HK-2 (cell line): ENCODE measurements around the gene SLC6A3.

Source experiments
- DNase-seq: peaks from one replicate; pipeline ENCODE4 v3.0.0-alpha.2; 2018; ENCODE audit not compliant: unreplicated experiment

Gene SLC6A3

DNA sequence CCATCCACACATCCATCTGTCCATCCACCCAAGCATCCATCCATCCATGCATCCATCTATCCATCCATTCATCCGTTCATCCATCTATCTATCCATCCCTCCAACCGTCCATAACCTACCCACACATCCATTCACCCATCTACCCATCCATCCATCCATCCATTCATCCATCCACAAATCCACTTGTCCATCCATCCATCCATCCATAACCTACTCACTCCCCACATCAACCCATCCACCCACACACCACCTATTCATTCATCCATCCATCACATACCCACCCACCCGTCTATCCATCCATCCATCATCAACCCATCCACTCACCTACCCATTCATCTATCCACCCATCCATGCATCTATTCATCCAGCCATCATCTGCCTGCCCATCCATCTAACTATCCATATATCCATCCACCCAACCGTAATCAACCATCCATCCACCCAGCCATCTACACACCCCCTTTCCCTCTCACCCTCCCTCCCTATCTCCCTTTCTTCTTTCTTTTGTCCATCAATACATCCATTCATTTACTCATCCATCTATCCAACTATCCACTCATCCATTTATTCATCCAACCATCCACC is 56.8 kb downstream of the SLC6A3 start:
- no peak for DNase-seq

DNA sequence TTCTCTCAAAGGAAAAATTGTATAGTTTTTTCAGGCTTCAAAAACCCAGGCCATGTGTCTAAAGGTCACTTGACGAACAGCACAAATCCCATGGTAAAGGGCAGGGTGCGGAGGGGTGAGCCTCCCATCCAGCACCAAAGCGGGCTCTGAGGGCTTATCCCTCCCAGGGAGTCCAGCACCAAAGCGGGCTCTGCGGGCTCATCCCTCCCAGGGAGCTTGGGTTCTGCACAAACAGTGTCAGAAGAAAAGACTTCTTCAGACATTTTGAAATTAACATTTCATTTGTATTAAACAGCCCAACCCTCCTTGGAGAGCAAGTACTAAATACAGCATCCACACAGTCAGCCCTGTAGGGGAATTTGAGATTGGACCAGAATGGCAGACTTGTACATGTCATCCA is 57.4 kb downstream of the SLC6A3 start:
- DNase-seq, result no peak

DNA sequence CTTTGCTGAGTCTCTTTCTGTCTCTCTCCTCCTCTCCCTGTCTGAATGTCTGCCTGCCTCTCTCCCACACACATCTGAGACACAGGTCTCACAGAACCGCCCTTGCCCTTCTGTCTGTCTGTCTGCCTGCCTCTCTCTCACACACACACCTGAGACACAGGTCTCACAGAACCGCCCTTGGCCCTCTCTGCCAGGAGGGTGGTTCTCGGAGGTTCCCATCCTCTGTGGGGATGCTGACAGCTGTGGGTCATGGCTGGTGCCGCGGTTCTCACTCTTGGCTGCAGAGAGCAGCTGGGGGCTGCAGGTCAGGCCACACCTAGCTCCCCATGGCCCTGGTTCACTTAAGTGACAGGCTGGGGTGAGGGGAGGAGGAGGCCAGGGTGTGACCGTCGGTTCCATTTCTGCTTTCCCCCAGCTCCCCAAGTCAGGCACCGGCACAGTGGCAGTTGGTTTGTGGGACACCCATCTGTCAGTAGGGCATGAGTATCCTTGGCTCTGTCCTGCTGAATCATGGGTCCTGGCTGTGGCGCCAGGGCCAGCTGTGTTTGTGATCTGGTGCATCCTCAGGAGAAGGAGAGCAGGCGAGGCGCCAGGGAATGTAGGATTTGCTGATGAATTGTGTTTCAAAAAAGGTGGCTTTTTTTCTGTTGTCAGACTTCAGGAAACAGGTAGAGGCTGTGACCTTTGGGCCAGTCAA is 58.0 kb downstream of the SLC6A3 start:
- no peak for DNase-seq

DNA sequence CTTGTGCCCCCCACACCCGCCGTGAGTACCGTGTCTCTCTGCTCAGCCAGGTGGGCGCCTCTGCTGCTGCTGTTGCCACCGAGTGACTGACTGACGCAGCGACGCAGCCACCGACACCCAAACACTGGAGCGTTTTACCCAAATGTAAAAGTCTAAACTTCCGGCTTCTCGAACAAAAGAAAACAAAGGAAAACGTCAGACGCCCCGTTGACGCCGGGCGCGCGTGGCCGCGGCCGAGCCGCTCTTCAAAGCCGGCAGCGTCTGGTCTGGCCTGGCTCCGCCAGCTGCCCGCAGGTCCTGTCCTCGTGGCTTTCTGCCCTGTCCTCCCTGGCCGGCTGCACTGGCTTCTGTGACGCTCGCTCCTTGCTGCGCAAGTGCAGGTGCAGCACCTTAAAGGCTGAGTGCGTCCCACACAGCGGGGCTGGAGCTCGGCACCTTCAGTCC is 58.9 kb downstream of the SLC6A3 start:
- DNase-seq, result peak; percentile 51

GRCh38 chr5:1385395-1386273 is 59.6 kb downstream of the SLC6A3 start:
- DNase-seq, result peak; percentile 75

DNA sequence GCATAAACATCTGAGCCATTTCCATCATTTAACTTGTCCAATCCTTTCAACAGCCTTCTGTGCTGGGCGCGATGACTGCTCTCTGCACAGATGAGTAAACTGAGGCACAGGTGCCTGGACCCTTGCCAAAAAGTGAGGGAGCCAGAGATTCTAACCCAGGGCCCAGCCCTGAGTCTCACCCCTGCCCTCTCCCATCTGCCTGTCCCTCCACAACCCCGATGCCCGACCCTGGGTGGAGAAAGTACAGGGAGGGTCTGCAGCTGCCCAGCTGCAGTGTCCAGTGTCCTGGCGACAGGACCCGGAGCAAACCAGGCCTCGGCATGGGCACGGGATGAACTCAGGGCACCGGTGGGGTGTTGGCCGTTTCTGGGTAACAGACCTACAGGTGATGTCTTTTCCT is 60.7 kb downstream of the SLC6A3 start:
- no peak for DNase-seq

- no peak for DNase-seq
Observed at GRCh38 chr5:1383886-1384401, 61.3 kb downstream of the SLC6A3 start.

DNA sequence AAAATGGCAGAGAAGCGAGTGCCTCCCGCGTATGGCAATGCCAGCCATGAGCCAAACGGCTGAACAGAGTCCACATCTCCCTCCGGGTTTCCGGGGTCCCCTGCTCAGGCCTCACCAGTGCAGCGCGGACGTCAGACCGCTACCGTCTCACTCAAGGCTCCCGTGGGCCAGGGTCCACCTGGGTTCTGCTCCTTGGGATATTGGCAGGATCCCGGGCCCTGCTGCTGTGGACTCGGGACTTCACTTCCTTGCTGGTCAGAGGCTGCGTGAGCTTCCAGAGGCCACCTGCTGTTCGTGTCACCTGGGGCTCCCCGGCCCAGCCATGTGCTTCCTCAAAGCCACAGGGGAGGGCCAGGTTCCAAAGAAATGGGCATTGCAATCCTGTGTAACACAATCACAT is 61.9 kb downstream of the SLC6A3 start:
- DNase-seq, result no peak

- no peak for DNase-seq
Observed at GRCh38 chr5:1382248-1382700, 63.0 kb downstream of the SLC6A3 start.

DNA sequence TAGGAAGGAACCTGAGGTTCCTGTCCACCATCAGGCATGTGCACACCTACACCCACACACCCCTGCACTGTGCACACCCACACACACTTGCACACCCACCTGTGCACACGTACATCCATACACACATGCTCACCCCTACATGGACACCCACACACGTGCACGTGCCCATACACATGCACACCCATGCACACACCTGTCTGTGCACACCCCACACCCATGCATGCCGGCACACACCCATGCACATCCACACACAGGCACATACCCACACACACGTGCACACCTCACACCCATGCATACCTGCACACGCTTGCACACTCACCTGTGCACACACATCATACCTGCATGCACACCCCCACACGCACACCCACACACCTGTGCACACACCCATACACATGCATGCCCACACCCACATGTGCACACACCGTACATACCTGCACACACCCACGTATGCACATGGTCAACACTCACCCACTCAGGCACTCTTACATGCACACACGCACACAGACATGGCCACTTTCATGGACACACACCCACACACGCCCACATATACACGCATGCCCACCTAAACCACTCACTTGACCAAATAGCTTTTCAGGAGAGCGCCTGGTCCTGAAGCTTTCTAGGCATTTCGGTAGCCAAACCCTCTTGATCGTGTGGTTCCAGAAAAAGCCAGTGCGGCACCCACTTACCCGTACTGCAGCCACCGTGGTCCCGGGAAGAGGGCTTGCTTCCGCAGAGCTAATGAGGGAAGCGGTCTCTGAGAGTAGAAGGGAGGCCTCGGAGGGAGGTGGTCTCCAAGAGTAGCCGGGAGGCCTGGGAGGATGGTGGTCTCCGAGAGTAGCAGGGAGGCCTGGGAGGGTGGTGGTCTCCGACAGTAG is 63.6 kb downstream of the SLC6A3 start:
- no peak for DNase-seq

DNA sequence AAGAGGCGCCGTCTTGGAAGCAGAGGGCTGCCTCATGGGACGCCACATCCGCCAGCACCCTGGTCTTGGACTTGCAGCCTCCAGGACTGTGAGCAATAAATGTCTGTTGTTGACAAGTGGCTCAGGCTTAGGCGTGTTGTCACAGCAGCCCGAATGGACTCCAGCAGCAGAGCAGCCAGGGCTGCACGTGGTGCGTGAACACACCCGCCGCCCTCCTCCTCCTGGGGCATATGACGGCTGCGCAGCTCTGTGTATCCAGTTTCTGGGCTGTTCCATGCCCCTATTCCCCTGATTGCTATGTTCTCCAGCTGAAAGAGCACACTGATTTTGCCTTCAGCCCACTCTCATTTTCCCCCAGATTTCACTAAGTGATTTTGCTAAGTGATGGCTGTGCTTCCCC is 64.3 kb downstream of the SLC6A3 start:
- DNase-seq, result no peak

DNA sequence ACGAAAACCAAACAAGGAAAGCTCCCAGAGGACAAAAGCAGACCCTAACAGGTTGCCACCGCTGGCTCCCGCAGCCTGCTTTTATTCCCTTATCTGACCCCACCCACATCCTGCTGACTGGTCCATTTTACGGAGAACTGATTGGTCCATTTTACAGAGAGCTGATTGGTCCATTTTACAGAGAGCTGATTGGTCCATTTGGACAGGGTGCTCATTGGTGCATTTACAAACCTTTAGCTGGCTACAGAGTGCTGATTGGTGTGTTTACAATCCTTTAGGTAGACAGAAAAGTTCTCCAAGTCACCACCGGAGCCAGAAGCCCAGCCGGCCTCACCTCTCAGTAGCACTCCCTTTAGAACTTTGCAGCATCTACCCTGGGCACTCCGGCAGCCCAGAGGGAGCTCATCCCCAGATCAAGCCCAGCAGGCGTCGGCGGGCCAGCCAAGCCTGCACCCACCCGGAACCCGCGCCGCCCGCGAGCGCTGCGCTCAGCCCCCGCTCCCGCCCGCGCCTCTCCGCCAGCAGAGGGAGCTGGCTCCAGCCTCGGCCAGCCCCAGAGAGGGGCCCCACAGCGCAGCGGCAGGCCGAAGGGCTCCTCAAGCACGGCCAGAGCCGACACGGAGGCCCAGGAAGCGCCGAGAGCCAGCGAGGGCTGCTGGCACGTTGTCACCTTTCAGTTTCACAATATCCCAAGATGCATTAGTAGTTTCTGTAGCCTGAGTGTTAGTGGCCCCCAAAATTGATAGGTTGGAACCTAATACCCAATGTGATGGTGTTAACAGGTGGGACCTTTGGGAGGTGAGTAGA is 65.0 kb downstream of the SLC6A3 start:
- DNase-seq, result peak; percentile 47

DNA sequence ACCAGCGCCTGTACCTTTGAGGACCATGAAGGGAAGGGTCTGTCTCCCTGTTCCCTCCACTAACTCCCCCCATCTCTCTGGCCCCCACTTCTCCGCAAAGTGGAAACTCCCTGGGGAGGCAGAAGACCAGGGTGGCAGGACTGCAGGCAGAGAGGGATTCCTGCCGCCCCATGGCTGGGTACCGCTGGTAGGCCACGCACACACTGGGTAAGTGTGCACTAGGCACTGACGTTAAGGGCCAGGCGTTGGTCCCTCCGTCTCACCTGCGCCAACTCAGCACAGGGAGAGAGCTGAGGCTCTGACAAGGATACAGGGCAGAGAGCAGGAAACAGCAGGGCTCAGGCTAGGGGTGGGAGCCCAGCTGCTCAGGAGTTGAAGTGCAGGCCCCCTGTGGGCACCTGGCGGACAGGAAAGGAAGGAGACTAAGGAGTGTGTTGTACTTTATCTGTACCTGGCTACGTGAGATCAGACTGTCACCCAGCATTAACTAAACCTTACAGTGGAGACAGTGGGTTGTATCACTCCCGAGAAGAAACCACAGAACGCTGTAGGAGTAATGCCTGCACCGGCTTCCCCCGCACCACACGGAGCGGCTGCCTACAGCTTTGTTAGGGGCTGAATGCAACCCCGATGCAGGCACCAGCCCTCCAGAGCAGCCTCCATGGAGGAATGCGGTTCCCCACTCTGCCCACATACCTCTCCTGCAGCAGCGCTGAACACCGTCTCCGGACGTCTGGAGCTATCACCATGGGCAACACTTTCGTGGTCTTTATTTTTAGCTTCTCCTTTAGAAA is 66.2 kb downstream of the SLC6A3 start:
- no peak for DNase-seq

DNA sequence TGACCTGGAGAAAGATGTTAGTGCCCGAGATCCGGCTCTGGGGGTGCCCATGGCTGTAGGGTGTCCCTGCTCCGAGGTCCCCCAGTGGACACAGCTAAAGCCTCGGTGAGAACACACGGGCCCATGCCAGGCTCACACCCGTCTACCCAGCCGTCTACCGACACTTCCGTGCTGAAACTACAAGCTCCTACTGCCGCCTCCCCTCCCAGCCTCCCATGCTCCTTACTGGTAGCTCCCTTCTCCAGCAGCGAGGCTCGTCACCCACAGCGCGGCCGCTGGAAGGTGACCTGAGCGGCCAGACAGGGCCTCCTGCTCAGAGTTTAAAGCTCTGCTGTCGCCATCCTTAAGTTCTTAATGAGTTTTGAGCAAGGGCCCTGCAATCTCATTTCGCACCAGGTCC is 67.1 kb downstream of the SLC6A3 start:
- DNase-seq, result no peak

GRCh38 chr5:1376981-1377380 is 68.3 kb downstream of the SLC6A3 start:
- no peak for DNase-seq

DNA sequence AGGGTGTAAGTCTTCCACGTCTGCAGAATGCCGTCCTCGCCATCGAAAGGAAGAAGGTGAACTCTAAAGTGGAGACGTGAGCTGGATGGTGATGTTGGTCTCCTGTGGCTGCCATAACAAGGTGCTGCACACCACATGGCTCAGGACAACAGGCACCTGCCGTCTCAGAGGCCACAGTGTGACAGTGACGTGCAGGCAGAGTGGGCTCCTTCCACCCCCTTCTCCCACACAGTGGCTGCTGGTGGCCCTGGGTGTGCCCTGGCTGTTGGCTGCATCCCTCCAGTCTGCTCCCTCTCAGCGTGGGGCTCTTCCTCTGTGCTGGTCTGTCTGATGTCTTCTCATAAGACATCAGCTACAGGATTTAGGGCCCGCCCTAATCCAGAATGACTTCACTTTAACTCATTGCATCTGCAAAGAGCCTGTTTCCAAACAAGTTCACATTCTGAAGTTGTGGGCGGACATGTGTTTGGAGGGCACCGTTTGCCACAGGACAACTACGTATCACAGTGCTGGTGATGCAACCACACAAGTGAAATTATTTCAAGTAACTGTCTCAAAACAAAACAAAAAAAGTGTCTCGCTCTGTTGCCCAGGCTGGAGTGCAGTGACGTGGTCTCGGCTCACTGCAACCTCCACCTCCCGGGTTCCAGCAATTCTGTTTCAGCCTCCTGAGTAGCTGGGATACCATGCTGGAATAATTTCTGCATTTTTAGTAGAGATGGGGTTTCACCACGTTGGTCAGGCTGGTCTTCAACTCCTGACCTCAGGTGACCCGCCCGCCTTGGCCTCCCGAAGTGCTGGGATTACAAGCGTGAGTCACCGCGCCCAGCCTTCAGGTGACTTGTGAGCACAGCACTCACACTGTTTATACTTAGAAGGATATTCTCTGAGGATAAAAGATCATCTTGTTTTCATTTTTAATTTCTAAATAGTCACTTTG is 69.1 kb downstream of the SLC6A3 start:
- DNase-seq, result peak; percentile 34

DNA sequence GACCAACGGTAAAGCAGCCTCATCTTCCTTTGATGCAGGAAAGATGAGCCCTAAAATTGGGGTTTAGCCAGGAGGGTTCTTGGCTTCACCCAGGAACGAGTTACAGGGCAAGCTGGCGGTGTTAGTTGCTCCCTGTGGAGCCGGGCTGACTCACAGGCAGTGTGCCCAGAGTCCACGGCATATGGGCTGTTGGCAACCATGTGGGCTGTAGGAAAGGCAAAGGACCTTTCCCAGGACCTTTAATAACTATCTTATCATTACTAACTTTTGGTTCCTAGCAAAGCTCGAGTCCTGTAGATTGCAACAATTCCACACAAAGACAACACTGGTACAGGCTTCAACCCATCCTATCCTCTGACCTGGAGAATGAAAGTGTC is 70.6 kb downstream of the SLC6A3 start:
- DNase-seq, result no peak

DNA sequence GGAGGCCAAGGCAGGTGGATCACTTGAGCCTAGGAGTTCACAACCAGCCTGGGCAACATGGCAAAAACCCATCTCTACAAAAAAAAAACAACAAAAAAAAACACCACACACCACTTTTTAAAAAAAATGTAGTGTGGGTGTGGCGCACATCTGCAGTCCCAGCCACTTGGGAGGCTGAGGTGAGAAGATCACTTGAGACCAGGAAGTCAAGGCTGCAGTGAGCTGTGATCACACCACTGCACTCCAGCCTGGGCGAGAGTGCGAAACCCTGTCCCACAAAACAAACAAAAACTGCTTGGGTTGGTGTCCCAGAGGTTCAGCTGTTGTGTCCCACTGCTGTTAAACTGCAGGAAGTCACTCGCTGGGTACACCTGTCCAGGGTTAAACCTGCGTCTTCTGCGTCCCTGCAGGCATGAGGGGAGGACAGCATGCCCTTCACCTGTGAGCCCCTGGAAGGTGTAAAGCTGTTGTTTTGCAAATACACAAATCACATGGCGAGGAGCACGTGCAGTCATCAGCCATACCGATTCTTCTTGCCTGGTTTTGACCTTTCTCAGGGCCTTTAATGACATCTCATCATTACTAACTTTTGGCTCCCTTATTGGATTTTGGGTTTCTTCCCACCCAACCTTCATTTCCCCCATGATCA is 71.1 kb downstream of the SLC6A3 start:
- DNase-seq, result no peak
